ENCODE results near the gene DIABLO. TPM values are rescaled to one million over a fixed set of nuclear protein-coding genes. Genes with fewer than 3 reads are reported as not detected.

The DIABLO gene
- total and polyA plus RNA-seq, 9 of the 15 experiments (the other 6 are each of a cell fraction or from before 2014, with no cell fraction given): 37.3 to 101 (median 80.1) TPM

DNA sequence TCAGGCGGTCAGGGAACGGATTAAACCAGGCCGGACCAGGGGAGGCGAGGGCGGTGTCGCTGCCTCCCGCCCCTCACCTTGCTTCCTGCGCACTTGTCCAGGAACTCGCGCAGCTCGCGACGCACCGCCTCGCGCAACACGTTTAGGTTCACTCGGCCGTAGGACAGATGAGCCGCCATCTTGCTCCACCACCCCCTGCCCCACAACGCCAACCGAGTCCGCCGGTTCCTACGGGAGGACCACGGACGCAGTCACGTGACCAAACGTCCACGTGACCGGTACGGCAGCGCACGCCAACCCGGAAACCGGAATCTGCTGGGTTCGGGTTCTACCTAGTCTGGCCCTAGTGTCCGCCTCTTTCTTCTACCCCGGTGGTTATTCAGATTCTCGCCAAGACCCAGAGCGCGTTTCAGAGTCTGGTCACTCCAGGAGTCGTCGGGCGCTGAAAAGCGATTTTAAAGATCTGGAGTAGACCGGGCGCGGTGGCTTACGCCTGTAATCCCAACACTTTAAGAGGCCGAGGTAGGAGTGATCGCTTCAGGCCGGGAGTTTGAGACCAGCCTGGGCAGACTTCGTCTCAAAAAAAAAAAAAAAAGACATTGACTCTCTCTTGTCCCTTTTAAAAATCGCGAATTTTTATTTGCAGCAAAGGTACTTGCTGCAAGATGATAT, 40.5 kb upstream of the DIABLO start, which contains the start of gene VPS33A (continued):
- TF ChIP-seq ZNF589 (CRISPR knock-in tag; IDR thresholded peaks at IDR 0.05; ENCODE audit: low read depth) (peak; percentile 86), MYC (IDR thresholded peaks at IDR 0.05; ENCODE audit: low read depth, low read length) (peak; percentile 83), MYC (CRISPR knock-in tag; IDR thresholded peaks at IDR 0.05; ENCODE audit: borderline replicate concordance, low read depth) (peak; percentile 45; the same call in 1 of the 2 replicates), ZNF778 (CRISPR knock-in tag; IDR thresholded peaks at IDR 0.05) (no peak), HSF4 (CRISPR knock-in tag; IDR thresholded peaks at IDR 0.05; ENCODE audit: borderline replicate concordance) (no peak), SREBF2 (CRISPR knock-in tag; IDR thresholded peaks at IDR 0.05) (0 out of 2 replicates have a peak, but pooled peaks have one; percentile 28), ARID1B (IDR thresholded peaks at IDR 0.05) (peak; percentile 41; the same call in 1 of the 2 replicates), NEUROD1 (IDR thresholded peaks at IDR 0.05; ENCODE audit: borderline replicate concordance, low read depth, low read length, partially characterized antibody) (peak; percentile 74), POLR2H (tag; IDR thresholded peaks at IDR 0.05; ENCODE audit: low read depth) (peak; percentile 79), ZKSCAN1 (IDR thresholded peaks at IDR 0.05; ENCODE audit: low read depth, low read length) (0 out of 2 replicates have a peak, but pooled peaks have one; percentile 62), KAT8 (IDR thresholded peaks at IDR 0.05; ENCODE audit: low read depth) (peak; percentile 52; the same call in 1 of the 2 replicates), ETV1 (tag; conservative IDR thresholded peaks at IDR 0.05; ENCODE audit: low read depth) (peak; percentile 84)
- TF ChIP-seq, protein P1, sequence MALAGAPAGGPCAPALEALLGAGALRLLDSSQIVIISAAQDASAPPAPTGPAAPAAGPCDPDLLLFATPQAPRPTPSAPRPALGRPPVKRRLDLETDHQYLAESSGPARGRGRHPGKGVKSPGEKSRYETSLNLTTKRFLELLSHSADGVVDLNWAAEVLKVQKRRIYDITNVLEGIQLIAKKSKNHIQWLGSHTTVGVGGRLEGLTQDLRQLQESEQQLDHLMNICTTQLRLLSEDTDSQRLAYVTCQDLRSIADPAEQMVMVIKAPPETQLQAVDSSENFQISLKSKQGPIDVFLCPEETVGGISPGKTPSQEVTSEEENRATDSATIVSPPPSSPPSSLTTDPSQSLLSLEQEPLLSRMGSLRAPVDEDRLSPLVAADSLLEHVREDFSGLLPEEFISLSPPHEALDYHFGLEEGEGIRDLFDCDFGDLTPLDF (CRISPR knock-in tag; IDR thresholded peaks at IDR 0.05): peak; percentile 68; the same call in 1 of the 2 replicates
- TF ChIP-seq, protein P2, sequence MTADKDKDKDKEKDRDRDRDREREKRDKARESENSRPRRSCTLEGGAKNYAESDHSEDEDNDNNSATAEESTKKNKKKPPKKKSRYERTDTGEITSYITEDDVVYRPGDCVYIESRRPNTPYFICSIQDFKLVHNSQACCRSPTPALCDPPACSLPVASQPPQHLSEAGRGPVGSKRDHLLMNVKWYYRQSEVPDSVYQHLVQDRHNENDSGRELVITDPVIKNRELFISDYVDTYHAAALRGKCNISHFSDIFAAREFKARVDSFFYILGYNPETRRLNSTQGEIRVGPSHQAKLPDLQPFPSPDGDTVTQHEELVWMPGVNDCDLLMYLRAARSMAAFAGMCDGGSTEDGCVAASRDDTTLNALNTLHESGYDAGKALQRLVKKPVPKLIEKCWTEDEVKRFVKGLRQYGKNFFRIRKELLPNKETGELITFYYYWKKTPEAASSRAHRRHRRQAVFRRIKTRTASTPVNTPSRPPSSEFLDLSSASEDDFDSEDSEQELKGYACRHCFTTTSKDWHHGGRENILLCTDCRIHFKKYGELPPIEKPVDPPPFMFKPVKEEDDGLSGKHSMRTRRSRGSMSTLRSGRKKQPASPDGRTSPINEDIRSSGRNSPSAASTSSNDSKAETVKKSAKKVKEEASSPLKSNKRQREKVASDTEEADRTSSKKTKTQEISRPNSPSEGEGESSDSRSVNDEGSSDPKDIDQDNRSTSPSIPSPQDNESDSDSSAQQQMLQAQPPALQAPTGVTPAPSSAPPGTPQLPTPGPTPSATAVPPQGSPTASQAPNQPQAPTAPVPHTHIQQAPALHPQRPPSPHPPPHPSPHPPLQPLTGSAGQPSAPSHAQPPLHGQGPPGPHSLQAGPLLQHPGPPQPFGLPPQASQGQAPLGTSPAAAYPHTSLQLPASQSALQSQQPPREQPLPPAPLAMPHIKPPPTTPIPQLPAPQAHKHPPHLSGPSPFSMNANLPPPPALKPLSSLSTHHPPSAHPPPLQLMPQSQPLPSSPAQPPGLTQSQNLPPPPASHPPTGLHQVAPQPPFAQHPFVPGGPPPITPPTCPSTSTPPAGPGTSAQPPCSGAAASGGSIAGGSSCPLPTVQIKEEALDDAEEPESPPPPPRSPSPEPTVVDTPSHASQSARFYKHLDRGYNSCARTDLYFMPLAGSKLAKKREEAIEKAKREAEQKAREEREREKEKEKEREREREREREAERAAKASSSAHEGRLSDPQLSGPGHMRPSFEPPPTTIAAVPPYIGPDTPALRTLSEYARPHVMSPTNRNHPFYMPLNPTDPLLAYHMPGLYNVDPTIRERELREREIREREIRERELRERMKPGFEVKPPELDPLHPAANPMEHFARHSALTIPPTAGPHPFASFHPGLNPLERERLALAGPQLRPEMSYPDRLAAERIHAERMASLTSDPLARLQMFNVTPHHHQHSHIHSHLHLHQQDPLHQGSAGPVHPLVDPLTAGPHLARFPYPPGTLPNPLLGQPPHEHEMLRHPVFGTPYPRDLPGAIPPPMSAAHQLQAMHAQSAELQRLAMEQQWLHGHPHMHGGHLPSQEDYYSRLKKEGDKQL (CRISPR knock-in tag; IDR thresholded peaks at IDR 0.05; ENCODE audit: borderline replicate concordance): no peak
- TF ChIP-seq, protein P3, sequence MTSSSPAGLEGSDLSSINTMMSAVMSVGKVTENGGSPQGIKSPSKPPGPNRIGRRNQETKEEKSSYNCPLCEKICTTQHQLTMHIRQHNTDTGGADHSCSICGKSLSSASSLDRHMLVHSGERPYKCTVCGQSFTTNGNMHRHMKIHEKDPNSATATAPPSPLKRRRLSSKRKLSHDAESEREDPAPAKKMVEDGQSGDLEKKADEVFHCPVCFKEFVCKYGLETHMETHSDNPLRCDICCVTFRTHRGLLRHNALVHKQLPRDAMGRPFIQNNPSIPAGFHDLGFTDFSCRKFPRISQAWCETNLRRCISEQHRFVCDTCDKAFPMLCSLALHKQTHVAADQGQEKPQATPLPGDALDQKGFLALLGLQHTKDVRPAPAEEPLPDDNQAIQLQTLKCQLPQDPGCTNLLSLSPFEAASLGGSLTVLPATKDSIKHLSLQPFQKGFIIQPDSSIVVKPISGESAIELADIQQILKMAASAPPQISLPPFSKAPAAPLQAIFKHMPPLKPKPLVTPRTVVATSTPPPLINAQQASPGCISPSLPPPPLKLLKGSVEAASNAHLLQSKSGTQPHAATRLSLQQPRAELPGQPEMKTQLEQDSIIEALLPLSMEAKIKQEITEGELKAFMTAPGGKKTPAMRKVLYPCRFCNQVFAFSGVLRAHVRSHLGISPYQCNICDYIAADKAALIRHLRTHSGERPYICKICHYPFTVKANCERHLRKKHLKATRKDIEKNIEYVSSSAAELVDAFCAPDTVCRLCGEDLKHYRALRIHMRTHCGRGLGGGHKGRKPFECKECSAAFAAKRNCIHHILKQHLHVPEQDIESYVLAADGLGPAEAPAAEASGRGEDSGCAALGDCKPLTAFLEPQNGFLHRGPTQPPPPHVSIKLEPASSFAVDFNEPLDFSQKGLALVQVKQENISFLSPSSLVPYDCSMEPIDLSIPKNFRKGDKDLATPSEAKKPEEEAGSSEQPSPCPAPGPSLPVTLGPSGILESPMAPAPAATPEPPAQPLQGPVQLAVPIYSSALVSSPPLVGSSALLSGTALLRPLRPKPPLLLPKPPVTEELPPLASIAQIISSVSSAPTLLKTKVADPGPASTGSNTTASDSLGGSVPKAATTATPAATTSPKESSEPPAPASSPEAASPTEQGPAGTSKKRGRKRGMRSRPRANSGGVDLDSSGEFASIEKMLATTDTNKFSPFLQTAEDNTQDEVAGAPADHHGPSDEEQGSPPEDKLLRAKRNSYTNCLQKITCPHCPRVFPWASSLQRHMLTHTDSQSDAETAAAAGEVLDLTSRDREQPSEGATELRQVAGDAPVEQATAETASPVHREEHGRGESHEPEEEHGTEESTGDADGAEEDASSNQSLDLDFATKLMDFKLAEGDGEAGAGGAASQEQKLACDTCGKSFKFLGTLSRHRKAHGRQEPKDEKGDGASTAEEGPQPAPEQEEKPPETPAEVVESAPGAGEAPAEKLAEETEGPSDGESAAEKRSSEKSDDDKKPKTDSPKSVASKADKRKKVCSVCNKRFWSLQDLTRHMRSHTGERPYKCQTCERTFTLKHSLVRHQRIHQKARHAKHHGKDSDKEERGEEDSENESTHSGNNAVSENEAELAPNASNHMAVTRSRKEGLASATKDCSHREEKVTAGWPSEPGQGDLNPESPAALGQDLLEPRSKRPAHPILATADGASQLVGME (CRISPR knock-in tag; IDR thresholded peaks at IDR 0.05): peak; percentile 57; the same call in 1 of the 2 replicates
